HepG2 (cell line): ENCODE data around the gene CARMIL3. TPM values are rescaled to one million over a fixed set of nuclear protein-coding genes. Genes with fewer than 3 reads are reported as not detected.

ENCODE experiments used
- ATAC-seq: fragments of 200-7000 bp; cut with Tn5 transposase; 3 replicates; pipeline ENCODE4 v1.9.1; 2020; ENCODE audit warnings: mild to moderate bottlenecking, moderate library complexity
- BruUV-seq: library from RNA; stranded (reverse); fragments of 400-500 nt; replicated peaks from 2 replicates; lab custom pipeline; 2021; lab: Mats Ljungman, UMichigan
- CTCF ChIA-PET: fragments of 300-600 bp; formaldehyde crosslinking; extraction: SDS; loops from one replicate; lab custom pipeline; 2021; ENCODE audit warnings: low total read pairs, inconsistent platforms, low intra/inter-chr PET ratio; lab: Yijun Ruan, JAX
- POLR2A ChIA-PET: fragments of 350-600 bp; sonication (Branson Sonifier 250); formaldehyde crosslinking; loops from one replicate; lab custom pipeline; 2020; ENCODE audit warnings: antibody characterized with exemption, inconsistent platforms; lab: Yijun Ruan, JAX
- DNase-seq: peaks from one replicate; pipeline ENCODE4 v3.0.0-alpha.2; 2015; ENCODE audit warnings: low spot score
- FAIRE-seq: peaks from 3 replicates; lab custom pipeline; 2011; peaks lifted over from hg19 to GRCh38; lab: Jason Lieb, UNC
- H2AFZ ChIP-seq: one replicate; pipeline ENCODE4 v1.6.1; 2011; ENCODE audit warnings: low read length, inconsistent platforms
- H3K27ac ChIP-seq: fragments of 300-600 bp; 3 replicates; pipeline ENCODE4 v1.8.0; 2011; ENCODE audit warnings: mixed run types, mild to moderate bottlenecking, mixed read lengths, low read length, inconsistent platforms; ENCODE audit not compliant: insufficient read depth; ENCODE audit errors: extremely low read length
- H3K27me3 ChIP-seq, 2 experiments: fragments of 200-600 bp in 1 of 2; 2 replicates in 1 of 2; 3 replicates in 1 of 2; pipeline versions ENCODE4 v1.6.0 to v1.8.0; 2011; ENCODE audit warnings: low read length in 2 of 2, mild to moderate bottlenecking in 2 of 2, moderate library complexity in 2 of 2, inconsistent platforms in 1 of 2; ENCODE audit not compliant: insufficient read depth in 2 of 2, control insufficient read depth in 1 of 2
- H3K36me3 ChIP-seq, 2 experiments: fragments of 200-600 bp in 1 of 2; replicated peaks in 1 of 2; 2 replicates in 1 of 2; 3 replicates in 1 of 2; pipeline versions ENCODE4 v1.5.1 to v1.8.0; 2011; ENCODE audit warnings: low read length in 2 of 2, inconsistent platforms in 1 of 2; ENCODE audit not compliant: insufficient read depth in 2 of 2, control insufficient read depth in 1 of 2
- H3K4me1 ChIP-seq: 2 replicates; pipeline ENCODE4 v1.5.1; 2012; ENCODE audit warnings: low read length, inconsistent platforms; ENCODE audit not compliant: insufficient read depth
- H3K4me2 ChIP-seq: 2 replicates; pipeline ENCODE4 v1.6.0; 2011; ENCODE audit warnings: low read depth, low read length, inconsistent platforms
- H3K4me3 ChIP-seq, 3 experiments: fragments of 200-600 bp in 1 of 3; sonication (generic), shearing (Covaris generic) in 1 of 3; replicated peaks in 1 of 3; 2 replicates each; pipeline ENCODE4 v1.5.1; 2011 to 2016; ENCODE audit warnings: low read length in 3 of 3, inconsistent platforms in 2 of 3, low read depth in 2 of 3, mild to moderate bottlenecking in 2 of 3, control low read depth in 1 of 3, mixed read lengths in 1 of 3; ENCODE audit not compliant: insufficient read depth in 1 of 3
- H3K79me2 ChIP-seq: one replicate; pipeline ENCODE4 v1.6.1; 2011; ENCODE audit warnings: low read length, inconsistent platforms; ENCODE audit not compliant: insufficient read depth
- H3K9ac ChIP-seq: 2 replicates; pipeline ENCODE4 v1.6.0; 2011; ENCODE audit warnings: mild to moderate bottlenecking, low read depth, low read length, inconsistent platforms; ENCODE audit not compliant: insufficient read depth
- H3K9me3 ChIP-seq: 2 replicates; pipeline ENCODE4 v1.5.1; 2012; ENCODE audit warnings: mild to moderate bottlenecking, low read length
- H4K20me1 ChIP-seq: 2 replicates; pipeline ENCODE4 v1.6.0; 2011; ENCODE audit warnings: inconsistent platforms, mild to moderate bottlenecking, low read length, moderate library complexity; ENCODE audit not compliant: insufficient read depth
- GLI4 ChIP-seq: sonication (generic); formaldehyde crosslinking; IDR thresholded peaks from 2 replicates; pipeline ENCODE4 v1.5.1; 2020; ENCODE audit warnings: missing genetic modification reagents, mild to moderate bottlenecking, moderate library complexity, borderline replicate concordance
- HMGA1 ChIP-seq: sonication (generic); formaldehyde crosslinking; conservative IDR thresholded peaks from 2 replicates; pipeline ENCODE4 v1.4.0; 2020; ENCODE audit warnings: missing genetic modification reagents
- MAZ ChIP-seq, 2 experiments: sonication (generic) in 1 of 2; formaldehyde crosslinking in 1 of 2; IDR thresholded peaks; 2 replicates each; pipeline versions ENCODE4 v1.5.0 to v1.6.1; 2012 to 2020; ENCODE audit warnings: low read depth in 2 of 2, mild to moderate bottlenecking in 2 of 2, borderline replicate concordance in 1 of 2, improper control_type of control experiment in 1 of 2, low read length in 1 of 2, missing genetic modification reagents in 1 of 2, moderate library complexity in 1 of 2
- MBNL3 ChIP-seq: fragments of 250-450 bp; sonication (Bioruptor Pico); conservative IDR thresholded peaks from 2 replicates; pipeline ENCODE4 v1.8.0; 2022; ENCODE audit warnings: mild to moderate bottlenecking, inconsistent platforms
- NAIF1 ChIP-seq: sonication (generic); formaldehyde crosslinking; IDR thresholded peaks from 2 replicates; pipeline ENCODE4 v1.5.0; 2020; ENCODE audit warnings: mild to moderate bottlenecking, missing genetic modification reagents, borderline replicate concordance
- NRL ChIP-seq: sonication (generic); formaldehyde crosslinking; IDR thresholded peaks from 2 replicates; pipeline ENCODE4 v1.5.0; 2020; ENCODE audit warnings: missing genetic modification reagents, mild to moderate bottlenecking, moderate library complexity, borderline replicate concordance
- TOE1 ChIP-seq: sonication (generic); formaldehyde crosslinking; IDR thresholded peaks from 2 replicates; pipeline ENCODE4 v1.4.0; 2020; ENCODE audit warnings: mild to moderate bottlenecking, missing genetic modification reagents
- TOPORS ChIP-seq: sonication (generic); formaldehyde crosslinking; IDR thresholded peaks from 2 replicates; pipeline ENCODE4 v1.8.0; 2023; ENCODE audit warnings: mild to moderate bottlenecking, missing genetic modification reagents
- TRIM24 ChIP-seq: sonication (generic); formaldehyde crosslinking; IDR thresholded peaks from 2 replicates; pipeline ENCODE4 v1.8.0; 2022; ENCODE audit warnings: mild to moderate bottlenecking, missing genetic modification reagents
- ZBTB3 ChIP-seq: sonication (generic); formaldehyde crosslinking; IDR thresholded peaks from 2 replicates; pipeline ENCODE4 v1.4.0; 2020; ENCODE audit warnings: low read depth, mild to moderate bottlenecking, moderate library complexity, missing genetic modification reagents, borderline replicate concordance
- ZBTB7A ChIP-seq: sonication (generic); formaldehyde crosslinking; IDR thresholded peaks from 2 replicates; pipeline ENCODE4 v1.8.0; 2022; ENCODE audit warnings: mild to moderate bottlenecking, missing genetic modification reagents
- ZNF30 ChIP-seq: sonication (generic); formaldehyde crosslinking; IDR thresholded peaks from 2 replicates; pipeline ENCODE4 v1.5.0; 2020; ENCODE audit warnings: mild to moderate bottlenecking, missing genetic modification reagents
- ZNF318 ChIP-seq: sonication (generic); formaldehyde crosslinking; IDR thresholded peaks from 2 replicates; pipeline ENCODE4 v1.4.0; 2020; ENCODE audit warnings: mild to moderate bottlenecking, missing genetic modification reagents
- ZNF333 ChIP-seq: sonication (generic); formaldehyde crosslinking; IDR thresholded peaks from 2 replicates; pipeline ENCODE4 v1.4.0; 2020; ENCODE audit warnings: mild to moderate bottlenecking, missing genetic modification reagents, borderline replicate concordance
- ZNF530 ChIP-seq: sonication (generic); formaldehyde crosslinking; IDR thresholded peaks from 2 replicates; pipeline ENCODE4 v1.5.0; 2020; ENCODE audit warnings: low read depth, mild to moderate bottlenecking, missing genetic modification reagents
- ZSCAN30 ChIP-seq: sonication (generic); formaldehyde crosslinking; IDR thresholded peaks from 2 replicates; pipeline ENCODE4 v1.5.0; 2020; ENCODE audit warnings: mild to moderate bottlenecking, missing genetic modification reagents
- WGBS: methylation state at CpG from one replicate; pipeline ENCODE4 v1.1.6; 2017; ENCODE audit warnings: low lambda C conversion rate; 5-methylcytosine and 5-hydroxymethylcytosine counted together
- in situ Hi-C: cut with HindIII; loops from 2 replicates; pipeline ENCODE4 v1.10.0; 2017; ENCODE audit warnings: low pct_unique_long_range_greater_than_20kb; ENCODE audit not compliant: extremely low pct_ligation_motif_present
- intact Hi-C: fragments of 100-400 bp; cut with micrococcal nuclease; formaldehyde crosslinking; loops from one replicate; pipeline ENCODE4 v1.10.0; 2022; ENCODE audit not compliant: unreplicated experiment
- polyA plus RNA-seq, 8 experiments: library from polyadenylated mRNA; depleted of rRNA in 3 of 8; stranded (reverse) in 7 of 8; unstranded in 1 of 8; fragments of >200 nt; fragmentation: Illumina TruSeq in 4 of 8; extraction: Trizol in 4 of 8; gene quantifications; 2 replicates each; pipeline versions ENCODE4 v1.2.1 to v1.2.3, GENCODE V29; 2011 to 2016; ENCODE audit warnings: low read depth in 4 of 8, missing spikeins in 1 of 8, mixed read lengths in 1 of 8; ENCODE audit not compliant: insufficient read depth in 1 of 8
- total RNA-seq, 5 experiments: library from RNA; depleted of rRNA; stranded (reverse); fragments of >200 nt; fragmentation: Illumina TruSeq; extraction: Trizol; gene quantifications; 2 replicates each; pipeline ENCODE4 v1.2.3, GENCODE V29; 2016; ENCODE audit warnings: low read depth in 1 of 5

Gene CARMIL3
- total and polyA plus RNA-seq, 2 of the 13 experiments (the other 11 are each of a cell fraction or from before 2014, with no cell fraction given) = 0.27 to 0.55 TPM

- H3K9ac ChIP-seq = no peak overlapping the region
- DNase-seq (no peak), FAIRE-seq (no peak), ATAC-seq (no peak)
- no peak overlapping the region for H3K4me2 ChIP-seq
- no peak overlapping the region for H2AFZ ChIP-seq
- H3K9me3 ChIP-seq = no peaks in the 10 kb centered on the region
- H3K4me1 ChIP-seq = peaks cover 37% of the 10 kb centered on the region
- no peak overlapping the region for H3K4me3 ChIP-seq
- H4K20me1 ChIP-seq = no peaks in the 10 kb centered on the region
- intact Hi-C loops = loop anchor here (2.0 kb wide), 2 partner anchors 45 to 237 kb away; no protein-coding TSS in a partner anchor
- no peaks in the 10 kb centered on the region for H3K36me3 ChIP-seq
- 77% methylated on average over 16 of the region's 16 CpGs for WGBS
- H3K79me2 ChIP-seq = no peaks in the 10 kb centered on the region
- peaks cover 12 to 33% of the 10 kb centered on the region in 2 experiments; a peak in 4 of 5 replicates for H3K27me3 ChIP-seq
- ChIA-PET POLR2A (interaction anchor here (1.2 to 9.6 kb wide), 2 partner anchors 15 to 33 kb away, joined by 3 to 226 read pairs; partner anchors contain the start of gene PCK2), CTCF (interaction anchor here (4.4 to 5.4 kb wide), 2 partner anchors 30 to 49 kb away, joined by 86 to 109 read pairs; no protein-coding TSS in a partner anchor)
- in situ Hi-C loops = loop anchor here (5.0 kb wide), 2 partner anchors 32 to 102 kb away; partner anchors contain the start of genes IRF9 and PCK2
- no peak overlapping the region for H3K27ac ChIP-seq
- no TSS peak for BruUV-seq
- TF ChIP-seq TRIM24 (CRISPR knock-in tag) = no peak
- TF ChIP-seq ZNF530 (CRISPR knock-in tag) = no peak
- no peak for TF ChIP-seq NAIF1 (CRISPR knock-in tag)
- no peak for TF ChIP-seq MAZ (IDR thresholded peaks at IDR 0.05; ENCODE audit: borderline replicate concordance, low read depth, low read length)
- TF ChIP-seq MAZ (CRISPR knock-in tag; IDR thresholded peaks at IDR 0.05; ENCODE audit: low read depth) = no peak
- TF ChIP-seq TOE1 (CRISPR knock-in tag) = no peak
- TF ChIP-seq ZNF333 (CRISPR knock-in tag) = peak; percentile 54; the same call in 1 of the 2 replicates
- peak; percentile 91; the same call in 1 of the 2 replicates for TF ChIP-seq MBNL3 (CRISPR knock-in tag)
- TF ChIP-seq ZBTB7A (CRISPR knock-in tag) = no peak
- TF ChIP-seq ZBTB3 (CRISPR knock-in tag) = no peak
- no peak for TF ChIP-seq ZNF318 (CRISPR knock-in tag)
- TF ChIP-seq HMGA1 (CRISPR knock-in tag) = no peak
- peak; percentile 45; the same call in 1 of the 2 replicates for TF ChIP-seq NRL
- TF ChIP-seq ZNF30 (CRISPR knock-in tag) = peak; percentile 82; the same call in 1 of the 2 replicates
- TF ChIP-seq TOPORS (CRISPR knock-in tag) = no peak
- no peak for TF ChIP-seq ZSCAN30 (CRISPR knock-in tag)
- no peak for TF ChIP-seq GLI4
These were observed 8.1 kb downstream of the CARMIL3 start for GRCh38 chr14:24059841-24060388.
